ENCODE data around the gene ADORA2A. TPM values are rescaled to one million over a fixed set of nuclear protein-coding genes. Genes with fewer than 3 reads are reported as not detected.

The ADORA2A gene
- total and polyA plus RNA-seq, 5 donors: 3.7 to 6.6 (median 5.2) TPM

DNA sequence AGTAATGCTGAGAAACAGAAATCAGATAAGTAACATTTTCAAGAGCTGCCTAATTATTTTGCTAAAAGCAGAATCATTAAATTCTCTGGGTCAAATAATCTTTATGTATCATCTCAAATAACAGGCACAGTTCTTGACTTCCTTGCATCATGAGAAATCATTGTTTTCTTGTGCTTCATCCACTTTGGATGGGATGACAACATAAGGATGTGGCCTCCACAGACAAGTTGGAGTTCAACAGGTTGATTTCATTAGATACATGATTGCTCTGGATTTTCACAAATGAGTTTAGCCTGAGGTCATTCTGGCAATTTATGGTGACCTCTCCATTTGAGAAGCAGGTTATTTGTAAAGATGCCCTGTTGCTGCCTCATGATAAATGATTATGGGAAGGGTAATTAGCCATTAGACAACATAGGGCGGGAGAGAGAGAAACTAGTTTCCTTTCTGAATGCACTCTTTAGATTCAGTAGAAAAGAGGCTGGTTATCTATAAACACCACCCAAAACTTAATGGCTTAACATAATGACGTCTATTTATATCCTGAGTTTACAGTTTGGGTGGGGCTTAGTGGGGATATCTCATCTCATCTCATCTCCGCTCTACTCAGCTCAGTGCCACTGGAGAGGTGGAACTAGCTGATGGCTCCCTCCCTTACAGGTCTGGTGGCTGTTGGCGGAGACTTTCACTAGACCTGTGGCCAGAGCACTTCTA lies 35.0 kb upstream of the ADORA2A start:
- Histone ChIP-seq H3K27ac (ENCODE audit: low read length) (peak overlapping the region; percentile 70), H3K4me3 (ENCODE audit: low read length) (no peak overlapping the region), H3K4me1 (ENCODE audit: control insufficient read depth, insufficient read depth, low read length) (peaks cover 9% of the 10 kb centered on the region), H3K9me3 (ENCODE audit: control insufficient read depth, low read length) (no peaks in the 10 kb centered on the region), H3K27me3 (ENCODE audit: control insufficient read depth, insufficient read depth) (no peaks in the 10 kb centered on the region)
- intact Hi-C loops (cut with DNase I): no loop called here
- DNase-seq: no peak
- WGBS: 71% methylated on average over 4 of the region's 4 CpGs
- peak in 1 of 2 donors; percentile 36 for ATAC-seq

DNA sequence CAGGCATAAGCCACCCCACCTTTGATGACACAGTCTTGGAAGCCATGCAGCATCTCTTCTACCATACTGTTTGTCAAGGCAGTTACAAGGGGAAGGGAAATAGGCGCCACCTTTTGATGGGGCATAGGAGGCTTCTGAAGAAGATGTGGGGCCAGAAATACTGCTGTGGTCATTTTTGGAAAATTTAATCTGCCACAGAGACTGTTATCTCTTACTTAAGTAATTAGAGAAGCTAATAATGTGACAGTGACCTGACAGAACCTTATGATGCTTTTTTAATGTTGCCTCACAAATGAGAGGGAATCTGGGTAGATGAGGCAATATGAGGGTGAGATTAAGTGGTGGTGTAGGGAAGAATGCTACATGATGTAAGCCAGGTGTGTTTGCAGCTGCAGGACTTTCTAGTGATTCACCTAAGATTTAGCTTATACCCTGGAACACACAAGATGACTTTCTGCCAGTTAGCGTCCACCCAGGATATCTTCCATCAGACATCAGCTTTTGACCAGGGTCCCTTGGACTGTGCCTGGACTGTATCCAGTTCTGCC lies 34.3 kb upstream of the ADORA2A start:
- peaks cover 9% of the 10 kb centered on the region for H3K4me1 ChIP-seq (ENCODE audit: control insufficient read depth, insufficient read depth, low read length)
- intact Hi-C loops (cut with DNase I): no loop called here
- no peaks in the 10 kb centered on the region for H3K9me3 ChIP-seq (ENCODE audit: control insufficient read depth, low read length)
- DNase-seq (no peak), ATAC-seq (no peak)
- 94% methylated on average over 2 of the region's 2 CpGs for WGBS
- no peaks in the 10 kb centered on the region for H3K27me3 ChIP-seq (ENCODE audit: control insufficient read depth, insufficient read depth)
- no peak overlapping the region for H3K27ac ChIP-seq (ENCODE audit: low read length)
- H3K4me3 ChIP-seq (ENCODE audit: low read length): no peak overlapping the region

DNA sequence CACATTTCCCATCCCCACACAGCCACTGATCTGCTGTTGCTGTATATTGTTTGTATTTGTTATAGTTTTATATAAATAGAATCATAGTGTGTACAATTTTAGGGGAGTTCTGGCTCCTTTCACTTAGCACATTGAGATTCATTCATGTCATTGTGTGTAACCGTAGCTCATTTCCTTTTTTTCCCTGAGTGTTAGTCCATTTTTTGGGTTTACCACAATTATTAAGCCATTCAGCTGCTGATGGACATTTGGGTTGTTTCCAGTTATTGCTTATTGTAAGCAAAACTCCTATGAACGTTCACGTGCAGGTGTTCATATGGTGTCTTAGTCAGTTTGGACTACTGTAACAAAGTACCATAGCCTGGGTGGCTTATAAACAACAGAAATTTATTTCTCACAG lies 33.6 kb upstream of the ADORA2A start:
- Histone ChIP-seq H3K27ac (ENCODE audit: low read length) (no peak overlapping the region), H3K27me3 (ENCODE audit: control insufficient read depth, insufficient read depth) (no peaks in the 10 kb centered on the region), H3K9me3 (ENCODE audit: control insufficient read depth, low read length) (no peaks in the 10 kb centered on the region), H3K4me1 (ENCODE audit: control insufficient read depth, insufficient read depth, low read length) (peaks cover 9% of the 10 kb centered on the region), H3K4me3 (ENCODE audit: low read length) (no peak overlapping the region)
- DNase-seq: no peak
- intact Hi-C loops (cut with DNase I): no loop called here
- WGBS: 72% methylated on average over 3 of the region's 3 CpGs
- no peak for ATAC-seq

DNA sequence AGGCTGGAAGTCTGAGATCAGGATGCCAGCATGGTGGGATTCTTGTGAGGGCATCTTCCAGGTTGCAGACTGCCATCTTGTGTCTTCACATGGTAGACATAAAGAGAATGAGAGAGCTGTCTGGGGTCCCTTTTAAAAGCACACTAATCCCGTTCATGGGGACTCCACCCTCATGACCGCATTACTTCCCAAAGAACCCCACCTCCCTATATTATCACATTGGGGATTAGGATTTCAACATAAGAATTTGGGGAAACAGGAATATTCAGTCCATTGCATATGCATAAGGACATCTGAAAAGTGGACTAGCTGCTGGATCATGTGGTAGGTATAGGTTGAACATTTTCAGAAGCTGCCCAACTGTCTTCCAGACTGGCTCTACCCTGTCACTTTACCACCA lies 33.1 kb upstream of the ADORA2A start:
- no peaks in the 10 kb centered on the region for H3K27me3 ChIP-seq (ENCODE audit: control insufficient read depth, insufficient read depth)
- no peak for ATAC-seq
- WGBS: 83% methylated on average over 2 of the region's 2 CpGs
- DNase-seq: no peak
- H3K4me3 ChIP-seq (ENCODE audit: low read length): no peak overlapping the region
- H3K9me3 ChIP-seq (ENCODE audit: control insufficient read depth, low read length): no peaks in the 10 kb centered on the region
- no peak overlapping the region for H3K27ac ChIP-seq (ENCODE audit: low read length)
- peaks cover 9% of the 10 kb centered on the region for H3K4me1 ChIP-seq (ENCODE audit: control insufficient read depth, insufficient read depth, low read length)
- intact Hi-C loops (cut with DNase I): no loop called here

DNA sequence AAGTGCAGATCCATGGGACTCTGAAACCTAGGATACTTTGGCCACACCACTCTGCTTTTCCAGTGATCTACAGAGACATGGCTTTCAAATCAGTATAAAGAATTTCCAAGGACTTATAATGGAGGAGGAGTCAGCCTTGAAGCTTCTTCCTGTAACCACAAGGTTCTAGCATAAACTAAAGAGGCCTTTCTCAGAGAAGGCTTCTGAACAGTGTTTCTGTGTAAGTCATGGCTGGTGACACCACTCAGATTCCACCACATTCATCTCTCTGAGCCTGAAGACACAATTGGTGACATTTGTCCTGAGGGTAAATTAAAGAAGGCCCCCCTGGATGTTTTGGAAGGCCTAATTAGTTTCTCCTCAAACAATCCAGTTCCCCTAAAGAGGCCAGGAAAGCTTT lies 29.0 kb upstream of the ADORA2A start:
- no peaks in the 10 kb centered on the region for H3K27me3 ChIP-seq (ENCODE audit: control insufficient read depth, insufficient read depth)
- ATAC-seq (no peak), DNase-seq (no peak)
- intact Hi-C loops (cut with DNase I): no loop called here
- no peaks in the 10 kb centered on the region for H3K9me3 ChIP-seq (ENCODE audit: control insufficient read depth, low read length)
- no peak overlapping the region for H3K27ac ChIP-seq (ENCODE audit: low read length)
- peaks cover 14% of the 10 kb centered on the region for H3K4me1 ChIP-seq (ENCODE audit: control insufficient read depth, insufficient read depth, low read length)
- H3K4me3 ChIP-seq (ENCODE audit: low read length): no peak overlapping the region

DNA sequence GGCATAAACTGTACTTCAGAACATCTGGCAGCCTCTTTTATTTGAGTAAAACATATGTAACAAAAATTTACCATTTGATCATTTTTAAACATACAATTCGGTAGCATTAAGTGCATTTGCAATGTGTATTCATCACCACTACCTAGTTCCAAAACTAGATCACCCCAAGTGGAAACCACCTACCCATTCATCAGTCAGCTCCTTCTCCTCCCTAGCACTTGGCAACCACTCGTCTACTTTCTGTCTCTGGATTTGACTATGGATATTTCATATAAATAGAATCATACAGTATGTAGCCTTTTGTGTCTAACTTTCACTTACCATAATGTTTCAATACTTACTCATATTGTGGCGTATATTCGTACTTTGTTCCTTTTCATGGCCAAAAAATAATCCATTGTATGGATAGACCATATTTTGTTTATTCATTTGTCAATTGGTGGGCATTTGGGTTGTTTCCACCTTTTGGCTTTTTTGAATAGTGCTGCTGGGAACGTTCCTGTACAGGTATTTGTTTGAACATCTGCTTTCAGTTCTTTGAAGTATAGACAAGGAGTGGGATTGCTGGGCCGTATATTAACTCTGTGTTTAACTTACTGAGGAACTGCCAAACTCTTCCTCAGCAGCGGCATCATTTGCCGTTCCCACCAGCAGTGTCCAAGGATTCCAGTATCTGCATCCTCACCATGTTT lies 27.2 kb upstream of the ADORA2A start:
- Histone ChIP-seq H3K27me3 (ENCODE audit: control insufficient read depth, insufficient read depth) (no peaks in the 10 kb centered on the region), H3K4me1 (ENCODE audit: control insufficient read depth, insufficient read depth, low read length) (peaks cover 14% of the 10 kb centered on the region), H3K27ac (ENCODE audit: low read length) (no peak overlapping the region), H3K4me3 (ENCODE audit: low read length) (no peak overlapping the region), H3K9me3 (ENCODE audit: control insufficient read depth, low read length) (no peaks in the 10 kb centered on the region)
- ATAC-seq (no peak), DNase-seq (no peak)
- intact Hi-C loops (cut with DNase I): no loop called here
- WGBS: 82% methylated on average over 8 of the region's 8 CpGs

DNA sequence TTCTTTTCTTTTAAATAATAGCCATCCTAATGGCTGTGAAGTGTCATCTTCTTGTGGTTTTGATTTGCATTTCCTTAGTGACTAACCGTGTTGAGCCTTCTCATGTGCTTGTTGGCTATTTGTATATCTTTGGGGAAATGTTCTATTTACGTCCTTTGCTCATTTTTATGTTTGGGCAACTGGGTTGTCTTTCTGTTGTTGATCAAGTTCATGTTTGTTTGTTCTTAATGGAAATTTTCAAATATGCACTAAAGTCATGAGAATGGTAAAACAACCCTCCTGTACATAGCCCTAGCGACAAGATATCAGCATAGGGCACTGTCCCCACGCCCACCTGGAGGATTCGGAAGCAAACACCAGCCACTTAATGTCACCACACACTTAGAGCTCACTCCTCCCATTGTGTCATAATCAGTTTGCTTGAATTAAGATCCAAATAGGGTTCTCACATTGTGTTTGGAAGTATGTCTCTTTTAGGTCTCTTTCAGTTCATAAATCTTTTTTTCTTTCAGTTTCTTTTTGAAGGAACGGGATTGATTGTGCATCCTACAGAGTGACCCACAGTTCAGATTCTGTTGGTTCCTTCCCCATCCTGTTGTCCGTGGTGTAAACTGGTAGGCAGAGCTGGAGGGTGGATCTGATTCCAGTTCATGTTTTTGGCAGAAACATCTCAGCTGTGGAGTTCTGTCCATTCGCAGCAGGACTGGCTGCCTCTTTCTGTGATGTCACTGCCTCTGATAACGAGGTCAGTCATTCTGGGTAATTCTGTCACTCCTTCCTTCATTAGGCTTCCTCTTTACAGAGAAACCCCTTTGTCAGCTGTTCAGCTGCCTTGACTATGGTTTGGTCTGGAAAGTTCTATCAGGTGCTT lies 26.4 kb upstream of the ADORA2A start:
- no peaks in the 10 kb centered on the region for H3K27me3 ChIP-seq (ENCODE audit: control insufficient read depth, insufficient read depth)
- 41% methylated on average over 9 of the region's 9 CpGs for WGBS
- H3K9me3 ChIP-seq (ENCODE audit: control insufficient read depth, low read length): no peaks in the 10 kb centered on the region
- no peak overlapping the region for H3K4me3 ChIP-seq (ENCODE audit: low read length)
- H3K4me1 ChIP-seq (ENCODE audit: control insufficient read depth, insufficient read depth, low read length): peaks cover 16% of the 10 kb centered on the region
- ATAC-seq (peak; percentile 41 to 44), DNase-seq (no peak)
- H3K27ac ChIP-seq (ENCODE audit: low read length): peak overlapping the region; percentile 96
- intact Hi-C loops (cut with DNase I): no loop called here

DNA sequence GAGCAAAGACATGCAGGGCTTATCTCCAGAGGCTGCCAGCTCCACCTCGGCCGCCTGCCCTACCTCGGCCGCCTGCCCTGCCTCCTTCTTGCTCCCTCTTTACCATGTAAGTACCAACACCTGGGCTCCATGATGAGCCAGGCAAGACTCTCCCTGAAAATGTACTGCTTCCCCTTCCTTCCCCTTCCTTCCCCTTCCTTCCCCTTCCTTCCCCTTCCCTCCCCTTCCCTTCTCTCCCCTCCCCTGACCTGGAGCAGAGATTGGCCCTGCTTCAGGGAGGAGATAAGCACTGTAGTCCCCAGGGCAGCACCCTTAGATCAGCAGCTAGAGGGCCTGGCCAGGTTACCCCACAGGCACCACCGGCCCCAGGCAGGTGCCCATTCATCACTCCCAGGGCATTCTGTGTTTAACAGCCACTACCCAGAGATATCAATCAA lies 25.4 kb upstream of the ADORA2A start:
- Histone ChIP-seq H3K4me3 (ENCODE audit: low read length) (peak overlapping the region; percentile 30), H3K27ac (ENCODE audit: low read length) (peak overlapping the region; percentile 96), H3K4me1 (ENCODE audit: control insufficient read depth, insufficient read depth, low read length) (peaks cover 21% of the 10 kb centered on the region), H3K9me3 (ENCODE audit: control insufficient read depth, low read length) (no peaks in the 10 kb centered on the region), H3K27me3 (ENCODE audit: control insufficient read depth, insufficient read depth) (no peaks in the 10 kb centered on the region)
- 70% methylated on average over 5 of the region's 5 CpGs for WGBS
- DNase-seq (no peak), ATAC-seq (peak; percentile 4 to 12)
- intact Hi-C loops (cut with DNase I): no loop called here

DNA sequence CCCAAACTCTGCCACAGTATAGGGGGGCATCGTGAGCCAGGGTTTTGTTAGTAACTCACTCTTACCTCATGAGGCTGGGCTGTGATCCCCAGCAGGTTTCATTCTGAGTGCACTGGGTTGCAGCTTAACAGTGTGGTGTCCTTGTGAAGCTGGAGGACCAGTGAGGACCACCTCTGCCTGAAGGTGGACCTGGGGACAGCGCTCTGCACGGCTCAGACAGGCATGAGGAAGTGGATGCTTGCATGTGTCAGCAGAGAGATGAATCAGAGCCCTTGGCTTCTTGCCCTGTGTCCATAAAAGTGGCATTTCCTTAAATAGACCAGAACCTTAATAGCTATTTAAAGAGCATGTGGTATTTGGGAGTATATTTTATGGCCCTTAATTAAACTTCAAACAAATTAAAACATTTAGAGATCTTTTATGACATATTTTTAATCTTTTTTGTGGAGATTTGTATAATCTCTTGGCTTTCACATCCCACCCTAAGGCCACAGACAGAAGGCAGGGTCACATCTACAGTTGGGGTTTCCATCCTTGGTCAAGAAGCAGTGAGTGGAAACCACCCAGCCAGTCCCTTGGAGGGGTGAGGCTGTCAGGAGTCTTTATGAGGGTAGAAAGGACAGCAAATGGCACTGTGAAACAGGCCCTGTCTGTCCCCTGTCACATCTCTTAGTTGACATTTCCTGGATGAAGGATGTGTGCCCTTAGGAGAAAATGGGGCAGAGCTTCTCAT lies 24.8 kb upstream of the ADORA2A start:
- ATAC-seq: peak; percentile 84 to 85
- Histone ChIP-seq H3K9me3 (ENCODE audit: control insufficient read depth, low read length) (no peaks in the 10 kb centered on the region), H3K27ac (ENCODE audit: low read length) (peak overlapping the region; percentile 96), H3K4me3 (ENCODE audit: low read length) (peak overlapping the region; percentile 30), H3K4me1 (ENCODE audit: control insufficient read depth, insufficient read depth, low read length) (peaks cover 24% of the 10 kb centered on the region), H3K27me3 (ENCODE audit: control insufficient read depth, insufficient read depth) (no peaks in the 10 kb centered on the region)
- 22% methylated on average over 3 of the region's 3 CpGs for WGBS
- peak; percentile 78 to 83 (median 81) for DNase-seq
- intact Hi-C loops (cut with DNase I): no loop called here

DNA sequence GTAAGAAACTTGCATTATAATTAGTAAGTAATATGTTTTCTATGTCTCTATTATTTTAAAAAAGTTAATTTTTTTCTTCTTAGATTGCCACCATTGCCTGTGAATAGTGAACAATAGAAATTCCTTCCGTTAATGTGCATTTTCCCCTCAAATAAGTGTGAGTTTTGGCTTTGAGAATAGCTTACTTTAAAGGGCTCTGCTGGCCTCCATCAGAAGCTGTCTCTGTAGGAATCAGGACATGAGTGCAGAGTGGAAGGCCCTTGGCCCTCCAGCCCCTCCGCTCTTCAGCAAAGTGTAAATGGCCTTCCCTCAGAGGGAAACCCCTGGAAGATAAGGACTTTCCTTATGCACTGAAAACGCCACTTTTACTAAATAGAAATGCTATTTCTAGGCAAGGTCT lies 24.1 kb upstream of the ADORA2A start:
- peaks cover 31% of the 10 kb centered on the region for H3K4me1 ChIP-seq (ENCODE audit: control insufficient read depth, insufficient read depth, low read length)
- no peaks in the 10 kb centered on the region for H3K9me3 ChIP-seq (ENCODE audit: control insufficient read depth, low read length)
- no peak overlapping the region for H3K4me3 ChIP-seq (ENCODE audit: low read length)
- ATAC-seq (no peak), DNase-seq (no peak)
- no peaks in the 10 kb centered on the region for H3K27me3 ChIP-seq (ENCODE audit: control insufficient read depth, insufficient read depth)
- intact Hi-C loops (cut with DNase I): no loop called here
- 65% methylated on average over 3 of the region's 3 CpGs for WGBS
- H3K27ac ChIP-seq (ENCODE audit: low read length): peak overlapping the region; percentile 87
